ENCODE results near the gene LAIR2.

DNA sequence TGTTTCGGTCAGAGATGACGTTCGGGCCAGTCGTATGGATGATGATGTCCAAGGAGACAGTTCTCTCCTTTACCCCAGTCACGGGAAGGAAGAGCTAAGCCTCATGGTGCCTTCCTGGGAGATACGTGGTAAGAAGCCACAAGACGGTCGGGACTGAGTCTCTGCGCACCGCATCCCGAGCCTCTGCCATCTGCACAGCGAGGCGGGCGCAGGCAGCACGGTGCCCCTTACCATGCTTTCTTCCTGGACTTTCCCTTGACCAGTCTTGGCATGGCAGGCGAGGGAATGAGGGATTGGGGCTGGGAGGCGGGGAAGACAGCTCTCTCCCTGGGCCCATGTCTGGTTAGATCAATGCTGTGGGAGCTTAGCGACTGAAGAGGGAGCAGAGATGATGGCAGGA, 10.1 kb upstream of the LAIR2 start:
- TF ChIP-seq POLR2AphosphoS5 (IDR thresholded peaks at IDR 0.05; ENCODE audit: low read depth, low read length) (no peak), TAF1 (IDR thresholded peaks at IDR 0.05; ENCODE audit: borderline replicate concordance, insufficient read depth, low read length) (no peak), FOXP2 (optimal IDR thresholded peaks at IDR 0.05; ENCODE audit: borderline replicate concordance, extremely low read depth, extremely low read length, insufficient read depth) (no peak)
- TF ChIP-seq, protein P1, sequence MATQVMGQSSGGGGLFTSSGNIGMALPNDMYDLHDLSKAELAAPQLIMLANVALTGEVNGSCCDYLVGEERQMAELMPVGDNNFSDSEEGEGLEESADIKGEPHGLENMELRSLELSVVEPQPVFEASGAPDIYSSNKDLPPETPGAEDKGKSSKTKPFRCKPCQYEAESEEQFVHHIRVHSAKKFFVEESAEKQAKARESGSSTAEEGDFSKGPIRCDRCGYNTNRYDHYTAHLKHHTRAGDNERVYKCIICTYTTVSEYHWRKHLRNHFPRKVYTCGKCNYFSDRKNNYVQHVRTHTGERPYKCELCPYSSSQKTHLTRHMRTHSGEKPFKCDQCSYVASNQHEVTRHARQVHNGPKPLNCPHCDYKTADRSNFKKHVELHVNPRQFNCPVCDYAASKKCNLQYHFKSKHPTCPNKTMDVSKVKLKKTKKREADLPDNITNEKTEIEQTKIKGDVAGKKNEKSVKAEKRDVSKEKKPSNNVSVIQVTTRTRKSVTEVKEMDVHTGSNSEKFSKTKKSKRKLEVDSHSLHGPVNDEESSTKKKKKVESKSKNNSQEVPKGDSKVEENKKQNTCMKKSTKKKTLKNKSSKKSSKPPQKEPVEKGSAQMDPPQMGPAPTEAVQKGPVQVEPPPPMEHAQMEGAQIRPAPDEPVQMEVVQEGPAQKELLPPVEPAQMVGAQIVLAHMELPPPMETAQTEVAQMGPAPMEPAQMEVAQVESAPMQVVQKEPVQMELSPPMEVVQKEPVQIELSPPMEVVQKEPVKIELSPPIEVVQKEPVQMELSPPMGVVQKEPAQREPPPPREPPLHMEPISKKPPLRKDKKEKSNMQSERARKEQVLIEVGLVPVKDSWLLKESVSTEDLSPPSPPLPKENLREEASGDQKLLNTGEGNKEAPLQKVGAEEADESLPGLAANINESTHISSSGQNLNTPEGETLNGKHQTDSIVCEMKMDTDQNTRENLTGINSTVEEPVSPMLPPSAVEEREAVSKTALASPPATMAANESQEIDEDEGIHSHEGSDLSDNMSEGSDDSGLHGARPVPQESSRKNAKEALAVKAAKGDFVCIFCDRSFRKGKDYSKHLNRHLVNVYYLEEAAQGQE (IDR thresholded peaks at IDR 0.05; ENCODE audit: insufficient read depth in 1 of 2, low read depth in 2 of 2, low read length in 2 of 2) = no peak

Data from PFSK-1 (cell line).